Aorta (tissue), 5 donors: Measurements from ENCODE around the gene EEF2KMT. TPM values are rescaled to one million over a fixed set of nuclear protein-coding genes. Genes with fewer than 3 reads are reported as not detected.
"Not testable (repeated sequence)": the region's sequence is repeated elsewhere in the genome, so short reads cannot be mapped to it uniquely, and the experiment has no call there.

Experiments used
- ATAC-seq: fragments of 200-7000 bp; cut with Tn5 transposase; one replicate; pipeline ENCODE4 v1.9.1; 2022; ENCODE audit warnings: moderate library complexity; ENCODE audit not compliant: low FRiP score
- DNase-seq, 2 donors: peaks; one replicate each; pipeline ENCODE4 v3.0.0-alpha.2; 2020
- H3K27ac ChIP-seq, 2 donors: one replicate each; pipeline ENCODE4 v1.5.1; 2013; ENCODE audit warnings: low read length in 2 of 2, mild to moderate bottlenecking in 2 of 2, moderate library complexity in 2 of 2, control low read depth in 1 of 2, inconsistent platforms in 1 of 2, low read depth in 1 of 2
- H3K27me3 ChIP-seq, 2 donors: one replicate each; pipeline ENCODE4 v1.6.1; 2013; ENCODE audit warnings: control low read depth in 1 of 2, low read length in 1 of 2, mild to moderate bottlenecking in 1 of 2, moderate library complexity in 1 of 2; ENCODE audit not compliant: insufficient read depth in 2 of 2, control insufficient read depth in 1 of 2
- H3K36me3 ChIP-seq, 2 donors: one replicate each; pipeline ENCODE4 v1.6.1; 2013; ENCODE audit warnings: control low read depth in 1 of 2, low read length in 1 of 2, mild to moderate bottlenecking in 1 of 2; ENCODE audit not compliant: insufficient read depth in 2 of 2, control insufficient read depth in 1 of 2
- H3K4me1 ChIP-seq, 2 donors: one replicate each; pipeline ENCODE4 v1.6.1; 2013; ENCODE audit warnings: low read length in 2 of 2, control low read depth in 1 of 2, mild to moderate bottlenecking in 1 of 2, moderate library complexity in 1 of 2; ENCODE audit not compliant: insufficient read depth in 2 of 2, control insufficient read depth in 1 of 2
- H3K4me3 ChIP-seq, 2 donors: one replicate each; pipeline ENCODE4 v1.5.1; 2013; ENCODE audit warnings: low read length in 2 of 2, control low read depth in 1 of 2, mild to moderate bottlenecking in 1 of 2
- H3K9me3 ChIP-seq: one replicate; pipeline ENCODE4 v1.6.1; 2013; ENCODE audit warnings: mild to moderate bottlenecking, low read length; ENCODE audit not compliant: control insufficient read depth
- WGBS, 2 donors: extraction: QIAGEN DNeasy Blood & Tissue Kit; methylation state at CpG; one replicate each; pipeline ENCODE4 v1.1.7; 2013; 5-methylcytosine and 5-hydroxymethylcytosine counted together
- intact Hi-C, 2 donors: fragments of 100-400 bp; cut with DNase I; formaldehyde crosslinking; loops; one replicate each; pipeline versions ENCODE4 v1.14.2 to v1.15.0; 2022
- polyA plus RNA-seq, 2 donors: library from polyadenylated mRNA; stranded (reverse); fragments of 200-250 nt; gene quantifications; one replicate each; pipeline ENCODE4 v1.2.3, GENCODE V29; 2013
- total RNA-seq, 2 donors: library from RNA; stranded (reverse); fragmentation: NEBNext Ultra II Directional; extraction: Animal tissue kit (Norgen Biotek cat#: 25700); gene quantifications; one replicate each; pipeline ENCODE4 v1.2.1, GENCODE V29; 2021
- donor health status: healthy with polysubstance abuse.
- donor health status: Bipolar disorder and iron deficiency.
- donor health status: DM: no; HTN: no; CAD: no.
- donor health status: DM: no; HTN: no; CAD: no.
- donor health status: DM: yes; HTN: yes; CAD: no.

Gene EEF2KMT
- total and polyA plus RNA-seq, 4 donors = 4.2 to 7.6 (median 6.3) TPM

GRCh38 chr16:5097061-5097469 is 530 bp downstream of the EEF2KMT start:
- H3K27me3 ChIP-seq, H3K9me3 ChIP-seq, ATAC-seq, H3K36me3 ChIP-seq, H3K27ac ChIP-seq, H3K4me1 ChIP-seq: not testable (repeated sequence)
- H3K4me3 ChIP-seq = peak overlapping the region in 1 of 2 donors; percentile 52
- intact Hi-C loops = loop anchor here in 1 of 2 donors (10.0 kb wide), 1 partner anchor 152 kb away; no protein-coding TSS in a partner anchor
- 0 to 1% methylated on average over 22 to 23 of the region's 23 CpGs for WGBS, 2 donors
- peak in 1 of 2 donors; percentile 67 for DNase-seq

- not testable (repeated sequence) for H3K27ac ChIP-seq, H3K9me3 ChIP-seq, H3K36me3 ChIP-seq, H3K4me3 ChIP-seq, H3K4me1 ChIP-seq, DNase-seq, ATAC-seq, H3K27me3 ChIP-seq
- 22% methylated on average over 7 of the region's 7 CpGs for WGBS, 2 donors
- intact Hi-C loops = loop anchor here in 1 of 2 donors (10.0 kb wide), 1 partner anchor 152 kb away; no protein-coding TSS in a partner anchor
Observed at GRCh38 chr16:5096437-5097060, 1.0 kb downstream of the EEF2KMT start.

- not testable (repeated sequence) for ATAC-seq, H3K4me1 ChIP-seq, H3K27me3 ChIP-seq, H3K4me3 ChIP-seq, H3K27ac ChIP-seq, DNase-seq, H3K9me3 ChIP-seq, H3K36me3 ChIP-seq
- intact Hi-C loops = loop anchor here in 1 of 2 donors (10.0 kb wide), 1 partner anchor 150 kb away; no protein-coding TSS in a partner anchor
- 47 to 56% methylated on average over 11 of the region's 11 CpGs for WGBS, 2 donors
Observed at GRCh38 chr16:5095145-5095830, 2.3 kb downstream of the EEF2KMT start.

GRCh38 chr16:5093746-5094145 is 3.8 kb downstream of the EEF2KMT start:
- intact Hi-C loops = loop anchor here in 1 of 2 donors (10.0 kb wide), 1 partner anchor 149 kb away; no protein-coding TSS in a partner anchor
- DNase-seq = peak in 1 of 2 donors; percentile 24
- 56 to 69% methylated on average over 11 of the region's 11 CpGs for WGBS, 2 donors

GRCh38 chr16:5093081-5093480 is 4.5 kb downstream of the EEF2KMT start:
- intact Hi-C loops = loop anchor here in 1 of 2 donors (10.0 kb wide), 1 partner anchor 148 kb away; no protein-coding TSS in a partner anchor
- DNase-seq = peak in 1 of 2 donors; percentile 35
- WGBS, 2 donors = 80 to 91% methylated on average over 5 to 9 of the region's 9 CpGs
- not testable (repeated sequence) for H3K27me3 ChIP-seq, H3K9me3 ChIP-seq, ATAC-seq, H3K36me3 ChIP-seq, H3K4me3 ChIP-seq, H3K27ac ChIP-seq, H3K4me1 ChIP-seq

More at GRCh38 chr16:5093746-5094145, 3.8 kb downstream of the EEF2KMT start:
- H3K36me3 ChIP-seq, H3K9me3 ChIP-seq, H3K4me3 ChIP-seq, H3K27me3 ChIP-seq, H3K4me1 ChIP-seq, ATAC-seq, H3K27ac ChIP-seq: not testable (repeated sequence)

- not testable (repeated sequence) for ATAC-seq, H3K9me3 ChIP-seq, H3K27me3 ChIP-seq, H3K4me3 ChIP-seq, H3K36me3 ChIP-seq, H3K4me1 ChIP-seq, DNase-seq, H3K27ac ChIP-seq
- WGBS, 2 donors = 90 to 92% methylated on average over 9 of the region's 9 CpGs
- intact Hi-C loops = loop anchor here in 1 of 2 donors (10.0 kb wide), 1 partner anchor 146 kb away; no protein-coding TSS in a partner anchor
Observed at GRCh38 chr16:5090592-5090991, 7.0 kb downstream of the EEF2KMT start.

GRCh38 chr16:5089911-5090555 is 7.6 kb downstream of the EEF2KMT start:
- not testable (repeated sequence) for H3K27me3 ChIP-seq, H3K4me1 ChIP-seq, ATAC-seq, H3K9me3 ChIP-seq, H3K27ac ChIP-seq, H3K4me3 ChIP-seq, H3K36me3 ChIP-seq
- intact Hi-C loops = loop anchor here in 1 of 2 donors (10.0 kb wide), 1 partner anchor 145 kb away; no protein-coding TSS in a partner anchor
- peak in 1 of 2 donors; percentile 47 for DNase-seq
- WGBS, 2 donors = 89 to 90% methylated on average over 23 to 26 of the region's 26 CpGs

DNA sequence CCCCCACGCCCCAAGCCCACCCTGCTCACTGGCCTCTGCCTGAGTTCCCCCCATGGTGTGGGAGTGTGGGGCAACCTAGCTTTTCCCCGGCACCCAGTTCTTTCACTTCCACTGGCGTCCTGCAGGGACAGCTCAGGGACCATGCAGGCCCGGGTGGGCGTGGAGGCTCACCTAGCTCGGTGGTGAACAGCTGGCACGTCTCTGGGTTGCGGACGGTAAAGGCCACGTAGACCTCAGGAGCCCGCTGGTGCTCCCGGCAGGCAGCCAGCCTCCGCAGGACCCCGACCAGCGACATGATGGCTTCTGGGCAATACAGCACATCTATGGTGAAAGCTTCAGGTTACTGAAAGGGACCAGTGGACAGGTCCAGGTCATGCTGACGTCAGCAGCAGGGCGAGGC is 8.7 kb downstream of the EEF2KMT start:
- H3K36me3 ChIP-seq, H3K27me3 ChIP-seq, intact Hi-C loops, H3K27ac ChIP-seq, H3K4me3 ChIP-seq, H3K9me3 ChIP-seq, ATAC-seq, H3K4me1 ChIP-seq: not testable (repeated sequence)
- 83 to 89% methylated on average over 16 to 17 of the region's 17 CpGs for WGBS, 2 donors
- peak in 1 of 2 donors; percentile 12 for DNase-seq
